ENCODE data around the gene C17orf58.
"Not testable (repeated sequence)": the region's sequence is repeated elsewhere in the genome, so short reads cannot be mapped to it uniquely, and the experiment has no call there.

C17orf58 gene

GRCh38 chr17:67999291-67999911 lies 3.1 kb upstream of the C17orf58 start:
- DNase-seq, result peak; percentile 16

- no peak for DNase-seq
These were observed 2.2 kb upstream of the C17orf58 start for GRCh38 chr17:67998466-67998865.

- peak; percentile 2 for DNase-seq
These were observed 552 bp downstream of the C17orf58 start for GRCh38 chr17:67995570-67996263.

- DNase-seq, result peak; percentile 58
These were observed 1.3 kb downstream of the C17orf58 start for GRCh38 chr17:67994817-67995569.

- no peak for DNase-seq
These were observed 2.3 kb downstream of the C17orf58 start for GRCh38 chr17:67993998-67994361.

GRCh38 chr17:67993153-67993997 lies 2.9 kb downstream of the C17orf58 start:
- DNase-seq, result peak; percentile 89

GRCh38 chr17:67992548-67993152 lies 3.6 kb downstream of the C17orf58 start:
- no peak for DNase-seq

GRCh38 chr17:67990909-67991308 lies 5.4 kb downstream of the C17orf58 start:
- no peak for DNase-seq

GRCh38 chr17:67983383-67983688 lies 12.9 kb downstream of the C17orf58 start:
- no peak for DNase-seq

- no peak for DNase-seq
These were observed 13.4 kb downstream of the C17orf58 start for GRCh38 chr17:67982686-67983382.

GRCh38 chr17:67982034-67982640 lies 14.1 kb downstream of the C17orf58 start:
- DNase-seq, result no peak

GRCh38 chr17:67980883-67981282 lies 15.4 kb downstream of the C17orf58 start:
- DNase-seq, result not testable (repeated sequence)

- no peak for DNase-seq
These were observed 15.8 kb downstream of the C17orf58 start for GRCh38 chr17:67980456-67980855.

- DNase-seq, result not testable (repeated sequence)
These were observed 20.0 kb downstream of the C17orf58 start for GRCh38 chr17:67976306-67976705.

GRCh38 chr17:67974598-67975066 lies 21.6 kb downstream of the C17orf58 start:
- DNase-seq, result no peak

- no peak for DNase-seq
These were observed 22.1 kb downstream of the C17orf58 start for GRCh38 chr17:67974185-67974584.

- no peak for DNase-seq
These were observed 25.5 kb downstream of the C17orf58 start for GRCh38 chr17:67970783-67971182.

GRCh38 chr17:67963145-67963572 lies 33.1 kb downstream of the C17orf58 start:
- peak; percentile 62 for DNase-seq

- not testable (repeated sequence) for DNase-seq
These were observed 34.1 kb downstream of the C17orf58 start for GRCh38 chr17:67962156-67962555.

- not testable (repeated sequence) for DNase-seq
These were observed 36.0 kb downstream of the C17orf58 start for GRCh38 chr17:67960276-67960675.

GRCh38 chr17:67959510-67959909 lies 36.8 kb downstream of the C17orf58 start:
- DNase-seq, result no peak

Data from fibroblast of skin of back (primary cell).